H1 (cell line): ENCODE data around the gene MOB4. TPM values are rescaled to one million over a fixed set of nuclear protein-coding genes. Genes with fewer than 3 reads are reported as not detected.

Experiments
- CTCF ChIA-PET: fragments of 300-600 bp; sonication (Branson Sonifier 250); formaldehyde crosslinking; loops from one replicate; lab custom pipeline; 2021; ENCODE audit not compliant: partially characterized antibody; lab: Charles Lee
- POLR2A ChIA-PET: fragments of 300-600 bp; sonication (Branson Sonifier 250); formaldehyde crosslinking; loops from one replicate; lab custom pipeline; 2021; ENCODE audit warnings: inconsistent platforms; ENCODE audit not compliant: partially characterized antibody; lab: Charles Lee
- DNase-seq, 2 experiments: peaks; one replicate each; pipeline versions ENCODE4 v3.0.0 to v3.0.0-alpha.2; 2010 to 2022; ENCODE audit warnings: low spot score in 2 of 2, low read depth in 1 of 2, mixed read lengths in 1 of 2
- FAIRE-seq: peaks from 2 replicates; lab custom pipeline; 2011; peaks lifted over from hg19 to GRCh38; lab: Jason Lieb, UNC
- H2AFZ ChIP-seq: 2 replicates; pipeline ENCODE4 v1.8.1; 2012; ENCODE audit warnings: low read length, inconsistent platforms
- H2AK5ac ChIP-seq: 2 replicates; pipeline ENCODE4 v1.6.1; 2013; ENCODE audit warnings: low read depth, low read length
- H2BK120ac ChIP-seq: replicated peaks from 2 replicates; pipeline ENCODE3; 2013; ENCODE audit warnings: low read depth, low read length, inconsistent platforms
- H2BK12ac ChIP-seq: 2 replicates; pipeline ENCODE4 v1.6.1; 2013; ENCODE audit warnings: low read depth, low read length
- H2BK15ac ChIP-seq: 2 replicates; pipeline ENCODE4 v1.6.1; 2013; ENCODE audit warnings: low read length
- H2BK20ac ChIP-seq: 2 replicates; pipeline ENCODE4 v1.6.1; 2013; ENCODE audit warnings: low read length
- H2BK5ac ChIP-seq: 2 replicates; pipeline ENCODE4 v1.6.1; 2013; ENCODE audit warnings: low read depth, low read length
- H3K14ac ChIP-seq: 2 replicates; pipeline ENCODE4 v1.6.1; 2013; ENCODE audit warnings: inconsistent platforms; ENCODE audit not compliant: insufficient read length
- H3K18ac ChIP-seq: 2 replicates; pipeline ENCODE4 v1.6.1; 2013; ENCODE audit warnings: low read length; ENCODE audit errors: extremely low read depth
- H3K23ac ChIP-seq: 2 replicates; pipeline ENCODE4 v1.6.1; 2013; ENCODE audit warnings: inconsistent platforms; ENCODE audit not compliant: insufficient read length
- H3K23me2 ChIP-seq: 2 replicates; pipeline ENCODE4 v1.6.1; 2013; ENCODE audit warnings: low read depth, low read length
- H3K27ac ChIP-seq: 2 replicates; pipeline ENCODE4 v1.6.1; 2011; ENCODE audit warnings: low read depth, low read length, inconsistent platforms
- H3K27me3 ChIP-seq, 4 experiments: replicated peaks in 1 of 4; 1 replicate in 1 of 4; 2 replicates in 3 of 4; pipeline versions ENCODE4 v1.6.1 to v1.8.1; 2011 to 2013; ENCODE audit warnings: low read length in 3 of 4, mild to moderate bottlenecking in 3 of 4, inconsistent platforms in 2 of 4, mixed read lengths in 2 of 4, moderate library complexity in 1 of 4; ENCODE audit not compliant: control insufficient read depth in 3 of 4, insufficient read depth in 3 of 4; ENCODE audit errors: extremely low read depth in 1 of 4
- H3K36me3 ChIP-seq, 4 experiments: 2 replicates each; pipeline versions ENCODE4 v1.6.1 to v1.8.1; 2011 to 2013; ENCODE audit warnings: mild to moderate bottlenecking in 4 of 4, low read length in 3 of 4, moderate library complexity in 2 of 4, control low read depth in 1 of 4, inconsistent platforms in 1 of 4; ENCODE audit not compliant: insufficient read depth in 4 of 4, control insufficient read depth in 2 of 4
- H3K4ac ChIP-seq: replicated peaks from 2 replicates; pipeline ENCODE3; 2013; ENCODE audit warnings: low read length, low read depth, mixed read lengths, inconsistent platforms; ENCODE audit not compliant: insufficient read length
- H3K4me1 ChIP-seq, 4 experiments: replicated peaks in 1 of 4; 1 replicate in 1 of 4; 2 replicates in 3 of 4; pipeline versions ENCODE4 v1.6.1 to v1.8.1; 2011 to 2013; ENCODE audit warnings: low read length in 3 of 4, inconsistent platforms in 2 of 4, mixed read lengths in 1 of 4; ENCODE audit not compliant: insufficient read depth in 4 of 4, control insufficient read depth in 3 of 4
- H3K4me2 ChIP-seq, 2 experiments: 2 replicates each; pipeline versions ENCODE4 v1.6.1 to v1.8.1; 2011 to 2013; ENCODE audit warnings: low read depth in 2 of 2, low read length in 2 of 2, control low read depth in 1 of 2, inconsistent platforms in 1 of 2, mild to moderate bottlenecking in 1 of 2; ENCODE audit not compliant: insufficient read depth in 1 of 2
- H3K4me3 ChIP-seq, 4 experiments: fragments of 200-600, 300-600 bp in 1 of 4; sonication (generic), shearing (Covaris generic), sonication (Bioruptor Twin) in 1 of 4; 2 replicates each; pipeline versions ENCODE4 v1.5.1 to v1.8.1; 2011 to 2016; ENCODE audit warnings: low read length in 4 of 4, low read depth in 3 of 4, control low read depth in 2 of 4, inconsistent platforms in 2 of 4, mild to moderate bottlenecking in 2 of 4, mixed read lengths in 1 of 4, moderate library complexity in 1 of 4; ENCODE audit not compliant: insufficient read depth in 2 of 4; ENCODE audit errors: extremely low read depth in 1 of 4
- H3K56ac ChIP-seq: replicated peaks from 2 replicates; pipeline ENCODE3; 2013; ENCODE audit warnings: low read depth, mild to moderate bottlenecking, mixed read lengths, low read length, inconsistent platforms; ENCODE audit not compliant: insufficient read length
- H3K79me1 ChIP-seq: 2 replicates; pipeline ENCODE4 v1.6.1; 2013; ENCODE audit warnings: low read depth, low read length, control low read depth
- H3K79me2 ChIP-seq, 2 experiments: 2 replicates each; pipeline versions ENCODE4 v1.6.1 to v1.8.1; 2012 to 2013; ENCODE audit warnings: low read length in 2 of 2, mild to moderate bottlenecking in 2 of 2, inconsistent platforms in 1 of 2; ENCODE audit not compliant: insufficient read depth in 2 of 2, control insufficient read depth in 1 of 2
- H3K9ac ChIP-seq, 4 experiments: replicated peaks in 1 of 4; 1 replicate in 1 of 4; 2 replicates in 3 of 4; pipeline versions ENCODE4 v1.6.1 to v1.8.1; 2011 to 2013; ENCODE audit warnings: low read depth in 3 of 4, low read length in 3 of 4, control low read depth in 2 of 4, mild to moderate bottlenecking in 2 of 4, moderate library complexity in 2 of 4, inconsistent platforms in 1 of 4; ENCODE audit errors: extremely low read depth in 1 of 4
- H3K9me3 ChIP-seq, 2 experiments: 2 replicates each; pipeline versions ENCODE4 v1.6.1 to v1.8.1; 2012 to 2013; ENCODE audit warnings: mild to moderate bottlenecking in 2 of 2, moderate library complexity in 2 of 2, control low read depth in 1 of 2, inconsistent platforms in 1 of 2, low read depth in 1 of 2, low read length in 1 of 2, mixed read lengths in 1 of 2; ENCODE audit not compliant: insufficient read depth in 2 of 2
- H4K20me1 ChIP-seq, 2 experiments: replicated peaks in 1 of 2; 2 replicates each; pipeline versions ENCODE3 to v1.8.1; 2011 to 2013; ENCODE audit warnings: inconsistent platforms in 2 of 2, low read length in 2 of 2, mild to moderate bottlenecking in 1 of 2; ENCODE audit not compliant: insufficient read depth in 2 of 2, control insufficient read depth in 1 of 2
- H4K5ac ChIP-seq: 2 replicates; pipeline ENCODE4 v1.6.1; 2013; ENCODE audit warnings: low read length, low read depth, mixed read lengths, inconsistent platforms; ENCODE audit not compliant: insufficient read length
- H4K8ac ChIP-seq: 2 replicates; pipeline ENCODE4 v1.8.0; 2013; ENCODE audit warnings: mild to moderate bottlenecking, moderate library complexity, low read length, inconsistent platforms; ENCODE audit not compliant: insufficient read depth; ENCODE audit errors: extremely low read depth
- H4K91ac ChIP-seq: replicated peaks from 2 replicates; pipeline ENCODE3; 2013; ENCODE audit warnings: low read length, mixed read lengths, inconsistent platforms; ENCODE audit not compliant: insufficient read length
- ASH2L ChIP-seq: fragments of 200-600, 300-600 bp; sonication (generic); IDR thresholded peaks from one replicate; pipeline ENCODE4 v1.7.1; 2017; ENCODE audit warnings: low read length
- ATF2 ChIP-seq: IDR thresholded peaks from 2 replicates; pipeline ENCODE4 v1.6.1; 2012; ENCODE audit warnings: low read length, inconsistent platforms
- BACH1 ChIP-seq: IDR thresholded peaks from 2 replicates; pipeline ENCODE4 v1.6.1; 2012; ENCODE audit warnings: low read length, improper control_type of control experiment
- CBX8 ChIP-seq: fragments of 300-800, 300-1000 bp; sonication (generic); IDR thresholded peaks from 2 replicates; pipeline ENCODE4 v1.7.1; 2016; ENCODE audit warnings: low read depth, low read length, borderline replicate concordance
- EGR1 ChIP-seq: IDR thresholded peaks from 2 replicates; pipeline ENCODE4 v1.6.1; 2011; ENCODE audit warnings: low read depth, low read length, borderline replicate concordance
- FOSL1 ChIP-seq: IDR thresholded peaks from 2 replicates; pipeline ENCODE4 v1.6.1; 2011; ENCODE audit warnings: mild to moderate bottlenecking, low read depth, low read length, moderate library complexity; ENCODE audit not compliant: insufficient read depth
- HDAC2 ChIP-seq, 2 experiments: fragments of 300-600 bp in 1 of 2; sonication (generic) in 1 of 2; IDR thresholded peaks; 2 replicates each; pipeline ENCODE4 v1.6.1; 2011 to 2012; ENCODE audit warnings: low read depth in 2 of 2, low read length in 2 of 2, mild to moderate bottlenecking in 2 of 2, moderate library complexity in 2 of 2, borderline replicate concordance in 1 of 2, inconsistent platforms in 1 of 2
- HDAC6 ChIP-seq: IDR thresholded peaks from one replicate; pipeline ENCODE4 v1.7.1; 2012; ENCODE audit warnings: low read depth, mild to moderate bottlenecking, inconsistent platforms, low read length, moderate library complexity
- KDM4A ChIP-seq: IDR thresholded peaks from one replicate; pipeline ENCODE4 v1.7.1; 2012; ENCODE audit warnings: low read depth, mild to moderate bottlenecking, moderate library complexity, low read length, inconsistent platforms; ENCODE audit not compliant: severe bottlenecking
- POU5F1 ChIP-seq: IDR thresholded peaks from 2 replicates; pipeline ENCODE4 v1.6.1; 2011; ENCODE audit warnings: low read depth, mild to moderate bottlenecking, low read length, moderate library complexity
- SIN3A ChIP-seq, 2 experiments: IDR thresholded peaks in 1 of 2; conservative IDR thresholded peaks in 1 of 2; 2 replicates each; pipeline ENCODE4 v1.6.1; 2011 to 2012; ENCODE audit warnings: low read length in 2 of 2, improper control_type of control experiment in 1 of 2, low read depth in 1 of 2, mild to moderate bottlenecking in 1 of 2
- TCF12 ChIP-seq: IDR thresholded peaks from 2 replicates; pipeline ENCODE4 v1.6.1; 2011; ENCODE audit warnings: low read depth, mild to moderate bottlenecking, low read length
- WGBS, 2 experiments: shearing (Covaris generic) in 1 of 2; methylation state at CpG; one replicate each; pipeline versions ENCODE4 v1.1.6 to v1.1.7; 2013 to 2015; ENCODE audit warnings: low lambda C conversion rate in 2 of 2, mixed read lengths in 2 of 2, inconsistent platforms in 1 of 2, low coverage in 1 of 2, missing lambda C conversion rate in 1 of 2; ENCODE audit not compliant: insufficient replicate concordance in 2 of 2, insufficient coverage in 1 of 2, insufficient read length in 1 of 2; ENCODE audit errors: extremely low coverage in 1 of 2, missing lambda C conversion rate in 1 of 2; 5-methylcytosine and 5-hydroxymethylcytosine counted together
- polyA plus RNA-seq, 7 experiments: library from polyadenylated mRNA; depleted of rRNA in 3 of 7; stranded (reverse) in 5 of 7; unstranded in 2 of 7; fragments of >200 nt in 5 of 7; fragments of 200-250 nt in 2 of 7; gene quantifications; 1 replicate in 5 of 7; 2 replicates in 1 of 7; 4 replicates in 1 of 7; pipeline versions ENCODE4 v1.2.1 to v1.2.3, GENCODE V29; 2011 to 2013; ENCODE audit warnings: missing spikeins in 2 of 7, mixed read lengths in 2 of 7
- total RNA-seq: library from RNA; stranded (reverse); fragmentation: NEBNext Ultra II Directional; extraction: Animal tissue kit (Norgen Biotek cat#: 25700); gene quantifications from 2 replicates; pipeline ENCODE4 v1.2.1, GENCODE V29; 2021

The MOB4 gene
- total and polyA plus RNA-seq, 2 of the 8 experiments (the other 6 are each of a cell fraction or from before 2014, with no cell fraction given), result 51.5 to 54.2 TPM

DNA sequence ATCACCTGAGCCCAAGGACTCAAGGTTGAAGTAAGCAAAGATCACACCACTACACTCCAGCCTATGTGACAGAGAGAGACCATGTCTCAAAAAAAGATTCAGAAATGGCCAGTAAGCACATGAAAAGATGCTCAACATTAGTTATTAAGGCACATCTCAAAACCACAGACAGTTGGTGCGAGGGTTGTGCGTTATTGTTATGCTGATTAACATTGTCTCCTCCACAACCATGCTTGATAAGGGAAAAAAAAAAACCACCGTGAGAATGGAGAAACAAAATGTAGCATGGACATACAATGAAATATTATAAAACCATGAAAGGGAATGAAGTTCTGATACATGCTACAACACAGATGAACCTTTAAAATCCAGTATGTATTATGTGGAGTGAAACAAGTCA is 27.3 kb downstream of the MOB4 start:
- Histone ChIP-seq H3K4me3 (no peak overlapping the region), H2BK5ac (no peak overlapping the region), H3K27me3 (no peaks in the 10 kb centered on the region), H3K9me3 (no peaks in the 10 kb centered on the region), H4K8ac (no peak overlapping the region), H4K5ac (no peak overlapping the region), H3K27ac (no peak overlapping the region), H2AK5ac (no peak overlapping the region), H3K4ac (no peak overlapping the region), H3K23ac (no peak overlapping the region), H3K4me2 (no peak overlapping the region), H3K9ac (no peak overlapping the region), H2BK15ac (no peak overlapping the region), H2BK20ac (no peak overlapping the region), H3K4me1 (no peaks in the 10 kb centered on the region), H2AFZ (no peak overlapping the region), H3K14ac (no peak overlapping the region), H3K79me1 (no peaks in the 10 kb centered on the region; the same call in 1 of the 2 replicates), H4K20me1 (peaks cover 0 to 3% of the 10 kb centered on the region in 2 experiments), H3K56ac (no peak overlapping the region), H3K23me2 (no peaks in the 10 kb centered on the region), H2BK120ac (no peak overlapping the region), H3K18ac (no peak overlapping the region), H2BK12ac (no peak overlapping the region), H3K79me2 (peaks cover 0 to 7% of the 10 kb centered on the region in 2 experiments; a peak in 3 of 4 replicates), H3K36me3 (peaks cover 4 to 36% (median 13%) of the 10 kb centered on the region in 4 experiments; a peak in 7 of 8 replicates), H4K91ac (no peak overlapping the region)
- POLR2A ChIA-PET, result interaction anchor here (1.7 kb wide), 1 partner anchor 28 kb away, joined by 5 read pairs; the partner anchor contains the start of gene MOB4
- FAIRE-seq, result no peak
- CTCF ChIA-PET, result no interaction called here
- DNase-seq, result no peak
- 87% methylated on average over 3 of the region's 3 CpGs; no CpG with 5 or more reads in 1 of the 2 experiments for WGBS, 2 experiments
- TF ChIP-seq CBX8 (no peak), POU5F1 (no peak), TCF12 (no peak), ASH2L (no peak), FOSL1 (no peak), KDM4A (no peak), HDAC2 (IDR thresholded peaks at IDR 0.05; ENCODE audit: borderline replicate concordance in 1 of 2, low read depth in 2 of 2, low read length in 2 of 2) (no peak), EGR1 (no peak), ATF2 (no peak), HDAC6 (no peak), SIN3A (conservative IDR thresholded peaks at IDR 0.05 in 1 of 2, IDR thresholded peaks at IDR 0.05 in 1 of 2; ENCODE audit: low read depth in 1 of 2, low read length in 2 of 2) (no peak), BACH1 (no peak)
